Measurements from ENCODE around the gene AQP5.
"Not testable (repeated sequence)": the region's sequence is repeated elsewhere in the genome, so short reads cannot be mapped to it uniquely, and the experiment has no call there.

The AQP5 gene

DNA sequence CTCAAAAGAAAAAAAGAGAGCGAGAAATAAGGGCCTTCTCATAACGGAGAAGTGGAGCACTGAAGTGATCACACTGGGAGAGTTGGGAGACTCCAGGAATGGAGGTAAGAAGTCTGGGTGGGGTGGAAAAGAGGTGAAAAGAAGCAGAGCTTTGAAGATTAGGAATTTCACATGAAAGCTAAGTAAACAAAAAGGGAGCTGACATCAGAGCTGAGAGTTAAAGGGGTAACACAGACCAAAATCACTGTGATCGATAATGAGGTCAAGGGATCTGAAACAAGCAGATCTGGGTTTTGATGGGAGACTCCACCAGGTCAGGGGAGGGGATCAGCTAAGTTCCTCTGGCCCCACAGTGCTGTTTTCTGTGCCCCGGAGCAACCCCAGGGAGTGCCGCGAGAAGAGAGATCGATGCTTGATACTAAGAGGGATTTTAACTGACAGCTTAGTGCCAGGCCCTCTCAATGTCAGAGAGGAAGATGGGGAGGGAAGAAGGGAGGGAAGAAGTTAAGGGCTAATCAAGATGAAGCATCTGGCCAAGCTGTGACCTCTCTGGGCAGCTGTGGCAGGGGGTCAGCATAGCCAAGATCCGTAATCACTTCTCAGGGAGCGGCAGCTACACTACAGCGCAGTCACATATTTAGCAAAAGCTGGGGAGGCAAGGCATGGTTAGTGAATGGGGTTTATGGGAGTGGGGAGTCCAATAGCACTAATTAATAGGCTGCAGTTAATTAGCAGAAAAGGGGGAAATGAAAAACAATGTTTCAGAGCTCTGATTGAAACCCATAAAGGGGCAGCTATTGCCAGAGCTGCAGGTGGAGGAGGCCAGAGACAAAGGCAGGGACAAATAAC lies 19.1 kb downstream of the AQP5 start:
- no peak for DNase-seq (ENCODE audit: low spot score)

DNA sequence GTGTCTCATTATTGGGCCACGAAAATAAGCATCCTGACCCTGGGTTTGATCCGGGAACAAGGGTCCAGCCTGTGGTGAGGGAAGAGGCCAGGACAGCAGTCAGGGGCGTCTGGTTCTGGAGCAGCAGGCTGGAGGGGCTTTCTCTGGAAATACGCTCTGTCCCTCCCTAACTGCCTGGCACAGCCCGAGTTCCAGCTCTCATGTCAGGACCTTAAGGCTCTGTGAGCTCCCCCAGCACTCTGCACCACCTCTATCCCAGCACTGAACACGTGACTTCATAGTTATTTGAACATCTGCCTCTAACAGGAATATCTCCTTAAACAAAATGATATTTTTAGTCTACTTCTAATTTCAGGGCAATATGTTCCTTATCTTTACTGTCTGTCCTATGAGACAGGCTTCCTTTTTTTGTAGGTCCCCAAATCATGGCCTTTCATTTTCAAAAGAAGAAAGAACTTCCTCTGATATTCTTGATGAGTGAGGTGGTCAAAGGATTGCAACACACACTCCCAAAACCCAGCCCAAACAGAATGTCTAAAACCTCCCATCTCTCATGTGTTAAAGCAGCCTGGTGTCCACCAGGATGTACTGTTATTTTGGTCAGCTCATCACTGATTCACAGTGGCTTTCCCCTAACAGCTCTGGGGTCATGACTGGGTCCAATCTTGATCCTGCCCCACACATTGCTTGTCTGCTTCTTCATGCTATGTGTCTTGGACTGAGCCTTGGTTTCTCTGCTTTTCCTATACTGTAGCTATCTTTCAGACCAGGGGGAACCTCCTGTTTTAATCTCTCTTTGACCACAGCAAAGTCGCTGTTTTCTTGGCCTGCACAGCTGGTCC lies 20.8 kb downstream of the AQP5 start:
- DNase-seq (ENCODE audit: low spot score) = no peak

DNA sequence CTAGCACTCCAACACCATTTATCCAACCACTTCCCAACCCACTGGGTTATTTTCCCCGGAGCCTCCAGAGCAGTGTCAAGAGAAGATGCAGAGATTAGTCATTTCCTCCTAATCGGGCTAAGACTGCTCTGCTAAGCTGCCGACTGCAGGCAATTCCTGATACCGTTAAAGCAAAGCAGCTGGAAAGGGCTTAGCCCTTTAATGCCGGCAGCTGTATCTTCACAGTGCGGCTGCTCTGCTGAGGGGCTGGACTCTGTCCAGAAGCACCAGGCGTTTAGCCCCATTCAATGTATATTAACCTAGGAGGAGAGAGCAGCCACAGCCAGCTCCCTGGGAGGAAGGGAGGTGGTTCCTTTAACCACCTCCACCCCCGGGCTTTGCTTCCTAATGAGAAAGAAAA lies 22.2 kb downstream of the AQP5 start:
- no peak for DNase-seq (ENCODE audit: low spot score)

DNA sequence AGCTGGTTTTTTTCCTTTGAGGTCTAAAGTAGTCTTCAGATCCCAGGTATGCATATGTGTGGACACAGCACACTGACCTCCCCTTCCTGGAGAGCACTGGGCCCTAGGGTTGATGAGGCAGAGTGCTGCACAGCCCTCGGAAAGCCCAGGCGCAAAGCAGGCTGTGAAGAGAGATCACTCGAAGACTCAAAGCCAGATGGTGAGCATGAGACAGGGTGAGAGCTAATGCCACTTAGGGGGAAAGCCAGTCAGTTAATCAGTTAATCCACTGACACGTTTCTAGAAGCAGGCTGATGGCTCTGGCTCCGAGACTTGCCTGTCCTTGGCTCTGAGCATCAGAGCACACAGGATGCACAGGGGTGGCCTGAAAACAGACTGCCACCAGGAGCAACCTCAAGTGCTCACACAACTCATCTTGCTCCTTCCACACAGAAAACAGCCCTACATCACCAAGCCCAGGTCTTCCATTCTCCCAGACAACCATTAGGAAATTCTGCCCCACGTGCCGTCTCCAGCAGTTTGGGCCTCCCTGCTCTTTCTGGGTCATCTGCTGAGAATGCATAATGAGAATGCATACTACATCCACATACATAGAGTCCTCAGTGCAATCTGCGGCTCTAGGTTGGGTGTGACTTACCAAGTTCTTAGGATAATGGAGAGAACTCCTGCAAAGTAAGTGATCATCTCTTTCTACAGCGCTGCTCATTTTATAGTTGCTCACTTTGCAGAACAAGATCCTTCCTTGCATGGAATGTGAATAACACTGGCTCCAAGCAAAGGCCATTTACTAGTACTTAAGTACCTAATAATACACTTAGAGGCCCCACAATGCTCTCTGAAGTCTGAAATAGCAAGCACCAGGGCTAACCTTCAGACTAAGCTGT lies 23.0 kb downstream of the AQP5 start:
- DNase-seq (ENCODE audit: low spot score) = no peak

DNA sequence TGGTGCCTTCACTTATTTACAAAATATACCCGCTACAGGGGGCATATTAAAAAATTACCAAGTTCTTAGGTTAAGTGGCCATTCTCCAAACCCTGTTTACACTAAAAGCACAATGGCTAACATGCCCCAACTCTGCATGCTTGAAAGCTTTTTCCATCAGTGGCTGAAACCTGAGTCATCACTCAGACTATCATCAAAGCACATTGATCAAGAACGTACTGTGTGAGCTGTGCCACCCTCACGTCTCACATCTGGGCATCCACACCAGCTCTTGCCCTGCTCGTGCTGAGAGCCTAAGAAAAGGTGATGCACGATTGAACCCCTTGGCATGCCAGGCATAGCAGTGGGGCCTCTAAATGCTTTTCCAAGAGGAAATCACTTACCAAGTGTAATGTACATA lies 24.3 kb downstream of the AQP5 start:
- no peak for DNase-seq (ENCODE audit: low spot score)

DNA sequence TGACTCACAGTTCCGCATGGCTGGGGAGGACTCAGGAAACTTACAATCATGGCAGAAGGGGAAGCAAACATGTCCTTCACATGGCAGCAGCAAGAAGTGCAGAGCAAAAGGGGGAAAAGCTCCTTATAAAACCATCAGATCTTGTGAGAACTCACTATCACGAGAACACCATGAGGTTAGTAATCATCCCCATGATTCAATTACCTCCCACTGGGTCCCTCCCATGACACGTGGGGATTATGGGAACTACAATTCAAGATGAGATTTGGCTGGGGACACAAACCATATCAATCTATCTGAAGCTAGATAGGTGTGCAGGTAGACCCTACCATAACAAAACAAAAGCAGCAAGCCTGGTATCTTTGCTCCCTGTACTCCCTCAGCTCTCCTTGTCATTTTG lies 24.8 kb downstream of the AQP5 start:
- DNase-seq (ENCODE audit: low spot score) = not testable (repeated sequence)

DNA sequence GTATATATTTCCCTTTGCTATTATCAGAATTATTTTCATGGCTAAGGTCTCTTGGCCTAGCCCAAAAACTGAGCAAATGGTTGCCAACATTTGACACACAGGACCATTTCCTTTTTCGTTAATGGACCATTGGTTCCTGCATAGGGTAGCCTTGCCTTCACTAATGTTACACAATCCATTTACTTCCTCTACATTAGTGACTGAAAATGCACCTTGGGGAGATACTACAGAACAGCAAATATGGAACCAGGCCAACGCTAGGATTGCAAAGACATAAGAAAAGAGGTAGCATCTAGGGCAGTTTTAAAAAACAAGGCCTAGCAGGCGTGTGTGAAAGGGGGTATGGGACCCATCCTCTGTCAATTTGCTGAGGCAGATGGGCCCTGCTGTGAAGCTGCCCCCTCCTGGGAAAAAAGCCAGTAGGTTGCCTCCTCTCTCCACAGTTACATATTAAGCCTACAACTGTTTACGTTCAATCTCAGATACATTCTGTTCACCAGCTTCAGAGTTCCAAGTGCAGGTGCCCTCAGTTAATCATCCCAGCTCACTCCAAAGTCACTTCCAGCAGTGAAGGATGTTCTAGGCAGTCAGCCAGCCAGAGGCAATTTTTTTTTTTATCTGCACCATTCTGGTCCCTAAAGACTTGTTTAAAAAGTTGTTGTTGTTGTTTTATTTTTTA lies 26.1 kb downstream of the AQP5 start:
- no peak for DNase-seq (ENCODE audit: low spot score)

DNA sequence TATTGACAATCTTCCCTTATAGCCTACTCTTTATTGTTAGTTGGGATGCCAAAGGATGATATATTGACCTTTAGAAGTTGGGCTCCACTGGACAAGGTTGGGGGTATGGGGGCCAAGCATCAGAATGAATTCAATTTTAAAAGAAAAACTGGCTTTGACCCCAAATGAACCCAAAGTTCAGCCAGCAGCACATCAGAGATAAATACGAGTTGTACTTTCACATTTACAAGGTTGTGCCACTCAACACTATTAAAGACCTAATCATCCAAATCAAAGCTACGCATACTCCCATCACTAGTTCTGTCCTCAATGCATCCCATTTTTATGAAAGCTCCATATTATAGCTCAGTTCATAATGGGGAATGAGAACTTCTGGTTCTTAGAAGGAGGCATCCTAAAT lies 27.7 kb downstream of the AQP5 start:
- DNase-seq (ENCODE audit: low spot score) = not testable (repeated sequence)

DNA sequence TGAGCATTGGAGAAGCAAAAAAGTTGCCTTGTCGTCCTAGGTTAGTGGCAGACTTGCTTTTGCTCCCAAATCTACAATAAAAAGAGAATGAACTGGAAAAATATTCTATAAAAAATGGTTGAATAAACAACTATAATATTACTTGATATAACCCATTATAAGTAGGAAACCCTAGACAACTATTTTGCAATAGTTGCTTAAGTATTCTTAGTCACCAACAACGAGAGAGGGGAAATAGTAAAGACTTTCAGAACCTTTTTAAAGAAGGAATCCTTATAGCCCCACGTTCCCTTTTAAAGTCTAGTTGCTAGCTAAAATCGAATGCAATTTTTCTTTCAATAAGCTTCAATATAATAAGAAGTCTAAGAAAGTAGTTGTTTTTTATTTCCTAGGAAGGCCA lies 28.6 kb downstream of the AQP5 start:
- DNase-seq (ENCODE audit: low spot score) = no peak

DNA sequence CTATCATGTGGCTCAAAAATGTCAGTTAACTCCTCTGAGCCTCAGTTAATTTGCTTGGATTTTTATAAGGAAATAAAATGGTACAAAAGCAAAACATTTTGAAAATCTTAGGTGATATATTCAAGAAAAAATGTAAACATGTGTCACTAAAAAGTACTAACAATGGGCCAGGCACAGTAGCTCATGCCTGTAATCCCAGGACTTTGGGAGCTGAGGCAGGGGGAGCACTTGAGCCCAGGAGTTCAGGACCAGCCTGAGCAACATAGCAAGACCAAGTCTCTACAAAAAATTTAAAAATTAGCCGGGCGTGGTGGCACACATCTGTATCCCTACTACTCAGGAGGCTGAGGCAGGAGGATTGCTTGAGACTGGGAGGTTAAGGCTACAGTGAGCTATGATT lies 36.8 kb downstream of the AQP5 start:
- DNase-seq (ENCODE audit: low spot score) = no peak

DNA sequence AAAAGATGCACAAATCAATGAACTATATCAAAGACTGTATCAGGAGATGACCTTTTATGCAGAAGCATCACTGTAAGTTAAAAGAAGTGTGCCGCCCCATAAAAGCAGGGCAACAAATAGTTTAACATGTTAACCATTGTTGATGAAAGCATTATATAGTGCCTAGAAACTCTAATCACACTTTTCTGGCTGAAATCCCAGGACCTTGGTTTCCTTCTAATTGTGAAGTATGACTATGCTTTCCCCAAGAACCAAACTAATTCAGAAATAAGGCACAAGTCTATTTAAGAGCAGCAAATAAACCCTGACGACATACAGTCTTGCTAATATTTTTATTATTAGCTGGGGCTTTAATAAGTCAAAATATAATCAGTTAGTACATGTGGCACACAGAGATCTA lies 41.9 kb downstream of the AQP5 start:
- no peak for DNase-seq (ENCODE audit: low spot score)

DNA sequence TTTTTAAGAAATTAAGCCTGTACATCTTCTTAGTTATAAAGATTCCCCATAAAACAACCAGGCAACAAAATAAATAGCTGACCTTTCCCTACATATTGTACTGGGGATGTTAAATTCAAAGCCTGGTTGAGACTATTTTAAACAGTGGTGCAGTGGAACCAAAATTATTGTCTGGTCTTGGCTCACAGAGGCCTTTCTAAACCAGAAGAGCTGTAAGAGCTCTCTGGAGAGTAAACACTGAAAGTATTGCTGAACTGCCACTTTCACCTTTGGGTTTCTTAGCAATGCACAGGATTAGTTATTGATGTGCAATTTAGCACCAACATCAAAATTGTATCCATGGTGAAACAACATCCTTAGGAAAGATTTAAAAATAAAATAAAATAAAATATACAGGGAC lies 43.0 kb downstream of the AQP5 start:
- DNase-seq (ENCODE audit: low spot score) = no peak

DNA sequence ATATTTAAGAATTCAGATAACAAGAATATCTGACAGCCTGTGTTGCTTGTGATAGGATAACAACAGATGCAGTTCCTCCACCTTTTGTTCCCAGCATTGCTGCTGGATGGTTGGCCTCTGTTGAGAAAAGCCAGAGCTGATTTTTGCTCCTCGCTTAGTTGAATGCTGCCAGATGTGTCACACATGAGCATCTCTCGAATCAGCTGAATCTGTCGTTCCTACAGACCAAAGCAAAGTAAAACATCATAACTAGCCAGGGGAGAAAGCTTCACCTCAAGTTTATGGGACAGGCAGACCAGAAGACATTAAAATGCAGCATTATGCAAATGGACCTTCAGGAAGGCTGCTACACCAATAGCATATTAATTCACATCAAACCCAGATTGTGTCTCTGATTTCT lies 43.5 kb downstream of the AQP5 start:
- no peak for DNase-seq (ENCODE audit: low spot score)

DNA sequence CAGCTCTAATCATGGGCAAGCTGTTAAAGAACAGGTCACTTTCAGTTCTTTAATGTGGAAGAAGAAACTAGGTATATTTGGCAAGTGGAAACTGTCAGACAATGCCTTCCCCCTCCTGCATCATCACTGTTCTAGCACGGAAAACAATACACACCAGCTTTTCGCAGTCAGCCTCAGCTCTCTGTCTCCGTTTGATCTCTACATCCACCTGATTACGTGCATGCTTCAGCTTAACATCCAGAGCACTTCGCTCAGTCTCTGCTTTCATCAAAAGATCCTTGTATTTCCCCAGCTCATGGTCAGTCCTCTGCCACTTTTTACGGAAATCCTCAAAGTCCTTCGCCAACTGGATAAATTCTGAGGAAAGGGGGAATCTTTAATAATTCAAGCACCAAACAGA lies 44.6 kb downstream of the AQP5 start:
- no peak for DNase-seq (ENCODE audit: low spot score)

DNA sequence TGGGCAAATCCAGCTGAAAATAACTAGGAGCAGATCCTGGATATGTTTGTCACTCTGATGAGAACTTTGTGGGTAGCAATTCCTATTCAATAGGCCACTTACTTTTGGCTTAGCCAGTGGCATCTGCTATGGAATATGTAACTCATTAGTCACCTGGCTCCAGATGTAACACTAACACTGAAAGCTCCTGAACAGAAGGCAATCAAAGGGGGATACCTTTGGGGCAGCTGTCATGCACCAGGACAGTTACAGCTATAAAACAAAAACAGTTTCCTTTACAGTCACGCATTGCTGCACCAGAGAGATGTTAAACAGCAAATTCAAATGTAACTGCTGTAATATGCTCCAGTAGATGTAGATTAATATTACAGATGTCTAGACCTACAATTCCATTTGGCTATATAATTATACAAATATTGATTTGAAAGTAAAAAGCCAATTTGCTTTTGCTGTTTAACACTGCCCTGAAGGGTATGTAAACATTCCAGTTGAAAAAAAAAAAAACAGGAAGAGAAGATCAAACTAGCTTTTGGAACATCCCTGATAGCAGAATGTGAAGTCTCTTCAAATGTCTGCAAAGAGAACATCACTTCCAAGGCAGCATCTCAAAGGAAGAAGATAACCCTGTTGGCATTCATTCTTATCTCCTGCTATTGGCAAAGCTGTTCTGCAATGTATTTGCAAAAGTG lies 45.2 kb downstream of the AQP5 start:
- DNase-seq (ENCODE audit: low spot score) = no peak

DNA sequence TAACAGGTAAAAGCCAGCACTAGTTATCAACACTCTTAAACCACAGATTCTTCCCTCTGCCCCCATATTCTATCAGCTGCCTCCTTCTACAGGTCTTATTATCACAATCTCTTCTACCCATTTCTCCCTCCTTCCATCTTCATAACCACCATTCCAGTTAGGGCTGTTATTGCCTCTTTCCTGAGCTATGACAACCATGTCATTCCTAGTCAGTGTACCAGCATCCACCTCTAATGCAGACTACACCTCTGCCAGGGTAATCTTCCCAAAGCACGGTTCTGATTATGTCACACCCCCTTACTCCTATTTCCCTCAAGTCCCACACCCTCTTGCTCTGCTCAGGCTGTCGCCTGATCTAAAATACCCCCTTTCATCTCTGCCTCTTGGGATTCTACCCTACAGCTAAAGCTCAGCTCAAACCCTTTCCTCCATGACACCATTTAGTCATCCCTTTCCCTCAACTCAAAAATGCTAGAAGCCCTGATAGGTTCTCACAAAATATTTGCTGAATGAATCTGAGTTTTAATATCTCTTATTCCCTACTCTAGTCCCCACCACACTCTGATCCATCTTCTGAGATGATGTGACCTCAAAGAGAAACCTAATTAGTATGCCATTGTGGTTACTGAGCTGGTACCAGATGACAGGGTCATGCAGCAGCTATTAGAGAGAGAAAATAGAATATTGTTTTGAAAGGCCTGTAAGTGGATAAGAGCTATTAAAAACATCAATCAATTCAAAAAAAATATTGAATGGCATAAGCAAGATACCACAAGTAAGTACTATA lies 51.9 kb downstream of the AQP5 start:
- no peak for DNase-seq (ENCODE audit: low spot score)

DNA sequence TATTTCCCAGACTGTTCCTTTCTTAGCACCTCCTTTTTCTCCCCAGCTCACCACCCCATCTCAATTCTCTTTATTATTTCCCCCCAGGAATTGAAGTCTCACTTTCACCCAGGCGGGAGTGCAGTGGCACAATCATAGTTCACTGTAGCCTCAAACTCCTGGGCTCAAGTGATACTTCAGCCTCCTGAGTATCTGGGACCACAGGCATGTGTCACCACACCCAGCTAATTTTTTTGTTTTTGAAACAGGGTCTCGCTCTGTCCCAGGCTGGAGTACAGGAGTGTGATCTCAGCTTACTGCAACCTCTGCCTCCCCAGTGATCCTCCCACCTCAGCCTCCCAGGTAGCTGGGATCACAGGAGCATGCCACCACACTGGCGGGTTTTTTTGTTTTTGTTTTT lies 52.7 kb downstream of the AQP5 start:
- no peak for DNase-seq (ENCODE audit: low spot score)

Measured in left forelimb (tissue), 1 donor.